ENCODE data around the gene PCGF2. TPM values are rescaled to one million over a fixed set of nuclear protein-coding genes. Genes with fewer than 3 reads are reported as not detected.

Gene PCGF2
- total and polyA plus RNA-seq, 9 of the 15 experiments (the other 6 are each of a cell fraction or from before 2014, with no cell fraction given) = 1.3 to 33.4 (median 7.0) TPM

GRCh38 chr17:38794221-38794620, 46.1 kb upstream of the PCGF2 start:
- H3K4me2 ChIP-seq (ENCODE audit: insufficient read depth, low read length) = no peak overlapping the region
- ATAC-seq = no peak
- H3K4me1 ChIP-seq (replicated peaks in 1 of 2; ENCODE audit: control insufficient read depth in 2 of 2, insufficient read depth in 2 of 2, low read length in 2 of 2) = peaks cover 10 to 20% of the 10 kb centered on the region in 2 experiments
- peaks cover 31% of the 10 kb centered on the region for H3K36me3 ChIP-seq (ENCODE audit: control insufficient read depth, insufficient read depth, low read length)
- DNase-seq (ENCODE audit: extremely low read depth in 1 of 4, low spot score in 3 of 4) = no peak
- no peaks in the 10 kb centered on the region for H3K9me1 ChIP-seq (ENCODE audit: control insufficient read depth, insufficient read depth, low read length)
- H3K9ac ChIP-seq (ENCODE audit: insufficient read depth in 1 of 2, low read depth in 2 of 2, low read length in 2 of 2) = no peak overlapping the region
- FAIRE-seq = no peak
- POLR2A ChIA-PET = interaction anchor here (0.5 to 0.6 kb wide), 2 partner anchors 31 to 300 kb away, joined by 3 read pairs; no protein-coding TSS in a partner anchor
- CTCF ChIA-PET (ENCODE audit: low intra/inter-chr PET ratio) = interaction anchor here (0.6 kb wide), 1 partner anchor 253 kb away, joined by 6 read pairs; no protein-coding TSS in a partner anchor
- in situ Hi-C loops (cut with MboI) = no loop called here
- H3K27me3 ChIP-seq (ENCODE audit: control insufficient read depth in 2 of 2, insufficient read depth in 2 of 2, low read length in 2 of 2) = no peaks in the 10 kb centered on the region
- peaks cover 10% of the 10 kb centered on the region; the same call in 1 of the 2 replicates for H4K20me1 ChIP-seq (replicated peaks; ENCODE audit: control insufficient read depth, insufficient read depth, low read length)
- H3K4me3 ChIP-seq = no peak overlapping the region
- no TSS peak for BruUV-seq (replicated peaks)
- H2AFZ ChIP-seq (ENCODE audit: low read depth, low read length) = no peak overlapping the region
- intact Hi-C loops (cut with micrococcal nuclease) = no loop called here
- H3K27ac ChIP-seq (ENCODE audit: extremely low read depth, low read depth, low read length) = no peak overlapping the region
- peaks cover 47% of the 10 kb centered on the region for H3K79me2 ChIP-seq (ENCODE audit: control insufficient read depth, insufficient read depth, low read length)
- WGBS (ENCODE audit: insufficient coverage, low coverage, missing lambda C conversion rate) = 94% methylated on average over 5 of the region's 5 CpGs
- H3K9me3 ChIP-seq (replicated peaks; ENCODE audit: control insufficient read depth, insufficient read depth, low read depth, low read length) = no peaks in the 10 kb centered on the region
- TF ChIP-seq NCOA4 (IDR thresholded peaks at IDR 0.05; ENCODE audit: partially characterized antibody) (no peak), ZNF785 (CRISPR knock-in tag; IDR thresholded peaks at IDR 0.05) (no peak), FUS (optimal IDR thresholded peaks at IDR 0.05; ENCODE audit: low read depth, low read length) (no peak), FOXO4 (CRISPR knock-in tag; IDR thresholded peaks at IDR 0.05) (no peak), DEAF1 (CRISPR knock-in tag; IDR thresholded peaks at IDR 0.05) (no peak), KAT2B (IDR thresholded peaks at IDR 0.05; ENCODE audit: low read depth, low read length) (no peak), AFF4 (CRISPR knock-in tag; IDR thresholded peaks at IDR 0.05) (no peak), ZBTB8A (IDR thresholded peaks at IDR 0.05; ENCODE audit: partially characterized antibody) (no peak), ZNF175 (CRISPR knock-in tag; IDR thresholded peaks at IDR 0.05; ENCODE audit: low read depth) (no peak), CBX5 (IDR thresholded peaks at IDR 0.05; ENCODE audit: borderline replicate concordance, low read depth) (no peak), ZFPM2 (CRISPR knock-in tag; IDR thresholded peaks at IDR 0.05) (no peak), NR3C1 (CRISPR knock-in tag; IDR thresholded peaks at IDR 0.05) (no peak), KHSRP (IDR thresholded peaks at IDR 0.05) (no peak), HMG20B (CRISPR knock-in tag; IDR thresholded peaks at IDR 0.05) (no peak)
- TF ChIP-seq, protein P1, sequence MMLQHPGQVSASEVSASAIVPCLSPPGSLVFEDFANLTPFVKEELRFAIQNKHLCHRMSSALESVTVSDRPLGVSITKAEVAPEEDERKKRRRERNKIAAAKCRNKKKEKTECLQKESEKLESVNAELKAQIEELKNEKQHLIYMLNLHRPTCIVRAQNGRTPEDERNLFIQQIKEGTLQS (IDR thresholded peaks at IDR 0.05) = no peak
- TF ChIP-seq, protein P1 (CRISPR knock-in tag; conservative IDR thresholded peaks at IDR 0.05) = no peak

Data from K562 (cell line).